NK-92 (cell line): Measurements from ENCODE around the gene CDK19.

Experiments
- DNase-seq: peaks from one replicate; lab custom pipeline; 2025; ENCODE audit not compliant: unreplicated experiment; lab: John Stamatoyannopoulos, UW

The CDK19 gene

DNA sequence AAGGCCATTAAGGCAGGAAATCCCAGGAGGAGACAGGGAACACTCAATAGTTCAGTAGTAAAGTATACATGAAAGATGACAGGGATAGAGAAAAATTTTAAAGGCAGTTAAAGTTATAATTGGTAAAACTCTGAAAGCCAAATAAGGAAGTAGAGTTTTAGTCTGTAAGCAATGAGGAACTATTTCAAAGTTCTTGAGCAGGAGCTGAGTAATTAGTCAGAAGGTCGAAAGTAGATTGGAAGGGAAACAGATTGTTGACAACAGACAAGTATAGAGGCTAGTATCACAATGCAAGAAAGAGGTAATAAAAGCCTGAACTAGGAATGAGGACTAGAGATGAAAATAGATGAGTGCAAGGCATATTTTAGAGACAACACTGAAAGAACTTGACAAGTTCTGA lies 150.3 kb downstream of the CDK19 start:
- no peak for DNase-seq

GRCh38 chr6:110662490-110663211 lies 152.6 kb downstream of the CDK19 start:
- DNase-seq = no peak

DNA sequence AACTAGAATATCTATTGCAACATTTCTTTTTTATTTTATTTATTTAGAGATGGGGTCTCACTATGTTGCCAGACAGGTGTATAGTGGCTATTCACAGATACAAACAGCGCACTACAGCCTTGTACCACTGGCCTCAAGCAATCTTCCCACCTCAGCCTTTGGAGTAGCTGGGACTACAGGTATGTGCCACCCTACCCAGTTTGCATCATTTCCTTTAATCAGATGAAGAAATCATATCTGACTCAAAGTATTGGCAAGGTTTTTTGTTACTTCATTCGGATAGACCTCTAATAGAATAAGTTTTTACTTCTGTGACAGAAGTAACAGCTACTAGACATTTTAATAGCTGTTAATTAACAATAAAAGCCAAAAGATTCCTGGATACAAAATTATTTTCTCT lies 153.9 kb downstream of the CDK19 start:
- DNase-seq = no peak

GRCh38 chr6:110660066-110660655 lies 155.1 kb downstream of the CDK19 start:
- no peak for DNase-seq

- DNase-seq = no peak
These were observed 156.5 kb downstream of the CDK19 start for GRCh38 chr6:110658631-110659211.

DNA sequence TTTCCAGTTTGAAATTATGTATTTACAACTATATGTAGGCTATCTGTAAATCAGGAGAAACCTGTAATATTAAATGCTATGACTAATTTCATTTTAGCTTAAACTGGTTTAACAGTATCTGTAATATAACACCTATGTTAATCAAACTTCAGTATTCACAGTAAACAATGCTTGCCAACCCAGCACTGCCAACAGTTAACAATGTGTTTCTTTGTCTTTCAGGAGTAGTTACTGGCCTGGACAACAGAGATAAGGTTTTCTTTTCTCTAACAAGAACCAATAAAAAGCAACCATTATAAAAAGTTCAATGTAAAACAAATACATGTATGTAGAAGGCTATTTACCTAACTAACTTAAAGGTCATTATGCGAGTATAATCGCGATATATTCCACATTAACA lies 158.8 kb downstream of the CDK19 start:
- no peak for DNase-seq

GRCh38 chr6:110655821-110656220 lies 159.4 kb downstream of the CDK19 start:
- DNase-seq = no peak

GRCh38 chr6:110654096-110654820 lies 161.0 kb downstream of the CDK19 start:
- no peak for DNase-seq

DNA sequence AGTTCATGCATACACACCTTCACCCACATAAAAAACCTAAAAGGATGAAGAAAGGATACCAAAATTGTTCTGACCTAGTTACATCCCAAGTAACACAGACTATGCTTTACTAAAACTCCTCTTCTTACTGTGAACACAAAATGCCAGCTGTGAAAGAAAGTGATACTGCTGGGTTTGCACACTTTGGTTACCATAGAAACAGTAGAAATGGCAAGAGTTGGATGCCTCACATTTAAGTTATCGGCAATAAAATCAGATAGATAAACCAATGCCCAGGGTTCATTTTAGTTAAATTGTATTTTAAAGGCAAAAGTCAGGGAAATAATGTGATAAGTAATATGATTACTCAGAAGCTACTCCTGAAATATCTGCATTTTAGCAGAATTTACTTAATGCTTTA lies 161.9 kb downstream of the CDK19 start:
- no peak for DNase-seq

DNA sequence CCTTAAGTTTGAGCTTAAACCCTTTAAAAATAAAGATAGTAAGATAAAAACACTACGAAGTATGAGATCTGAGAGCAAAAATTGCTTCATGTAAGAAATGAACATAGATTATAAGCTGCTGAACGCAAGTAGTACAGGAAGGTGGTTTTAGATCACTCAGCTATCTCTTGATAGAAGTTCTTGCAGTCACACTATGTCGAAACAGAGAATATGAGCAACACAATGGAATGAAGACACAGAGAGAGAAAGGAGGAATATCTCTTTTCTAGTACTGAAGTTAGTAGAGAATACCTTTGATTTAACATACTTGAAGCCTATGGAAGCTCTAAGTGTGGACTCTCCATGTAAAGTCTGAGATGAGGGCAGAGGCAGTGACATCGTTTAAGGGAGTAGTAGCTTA lies 162.7 kb downstream of the CDK19 start:
- DNase-seq = no peak

DNA sequence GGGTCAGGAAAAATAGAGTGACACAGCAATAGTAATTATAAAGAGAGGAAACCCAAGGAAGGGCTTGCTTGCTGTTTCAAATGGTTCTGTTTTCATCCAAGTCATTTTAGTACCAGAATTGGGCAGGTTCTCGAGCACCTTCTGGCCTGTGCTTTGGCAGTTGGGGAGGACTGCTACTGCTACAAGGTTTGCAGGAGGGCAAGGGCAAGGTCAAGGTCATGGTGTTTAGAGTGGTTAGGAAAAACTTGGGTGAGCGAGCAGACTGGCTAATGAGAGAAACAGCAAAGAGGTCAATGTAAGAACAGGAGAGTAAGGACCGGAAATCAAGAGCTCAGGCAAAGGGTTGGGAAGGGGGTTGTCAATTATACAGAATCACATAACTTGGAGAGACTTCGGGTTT lies 164.5 kb downstream of the CDK19 start:
- DNase-seq = no peak

GRCh38 chr6:110649704-110650103 lies 165.6 kb downstream of the CDK19 start:
- no peak for DNase-seq

DNA sequence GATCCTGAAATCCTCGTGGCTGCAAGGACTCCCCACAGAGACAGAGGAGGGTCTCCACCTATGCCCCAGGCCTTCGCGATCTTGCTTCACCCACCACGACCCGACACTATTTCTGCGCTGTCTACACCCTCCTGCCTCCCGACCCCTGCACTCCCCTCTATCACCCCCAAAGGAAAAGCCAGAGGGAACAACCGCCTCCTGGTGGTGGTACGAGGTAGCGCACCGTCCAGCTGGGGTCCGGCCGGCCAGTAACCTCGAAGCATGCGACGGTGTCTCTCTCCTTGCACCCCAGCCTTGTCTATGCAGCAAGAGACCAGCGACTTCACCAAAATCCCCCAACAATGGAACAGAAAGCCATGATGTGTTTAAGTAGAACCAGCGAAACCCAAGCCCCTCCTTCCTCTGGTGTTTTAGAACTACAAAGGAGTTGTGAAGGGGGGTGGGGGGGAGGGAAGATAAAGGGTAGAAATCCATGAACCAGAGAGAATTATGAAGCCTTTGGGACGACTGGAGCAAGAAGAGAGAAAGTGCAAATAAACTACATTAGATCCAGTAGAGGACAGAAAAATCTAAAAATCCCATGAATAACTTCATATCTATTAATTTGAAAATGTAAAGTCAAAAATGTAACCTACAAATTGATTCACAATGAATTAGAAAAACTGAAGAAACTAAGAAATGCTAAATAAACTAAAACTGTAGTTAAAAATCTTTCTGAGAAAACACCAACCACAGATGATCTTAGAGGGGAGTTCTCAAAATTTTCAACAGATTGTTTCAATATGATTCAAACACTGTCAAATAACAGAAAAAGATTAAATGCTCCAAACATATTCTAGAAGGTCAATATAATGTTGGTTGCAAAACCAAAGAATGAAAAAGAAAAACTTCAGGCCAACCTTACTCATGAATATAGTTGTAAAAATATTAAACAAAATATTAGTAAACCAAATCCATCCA lies 168.0 kb downstream of the CDK19 start:
- no peak for DNase-seq

- no peak for DNase-seq
These were observed 168.9 kb downstream of the CDK19 start for GRCh38 chr6:110646419-110646698.

GRCh38 chr6:110645685-110646418 lies 169.4 kb downstream of the CDK19 start:
- DNase-seq = no peak

GRCh38 chr6:110643175-110643574 lies 172.1 kb downstream of the CDK19 start:
- DNase-seq = no peak

GRCh38 chr6:110642711-110643110 lies 172.6 kb downstream of the CDK19 start:
- DNase-seq = no peak

GRCh38 chr6:110636781-110637180 lies 178.5 kb downstream of the CDK19 start:
- DNase-seq = no peak

GRCh38 chr6:110635096-110635495 lies 180.2 kb downstream of the CDK19 start:
- DNase-seq = no peak

DNA sequence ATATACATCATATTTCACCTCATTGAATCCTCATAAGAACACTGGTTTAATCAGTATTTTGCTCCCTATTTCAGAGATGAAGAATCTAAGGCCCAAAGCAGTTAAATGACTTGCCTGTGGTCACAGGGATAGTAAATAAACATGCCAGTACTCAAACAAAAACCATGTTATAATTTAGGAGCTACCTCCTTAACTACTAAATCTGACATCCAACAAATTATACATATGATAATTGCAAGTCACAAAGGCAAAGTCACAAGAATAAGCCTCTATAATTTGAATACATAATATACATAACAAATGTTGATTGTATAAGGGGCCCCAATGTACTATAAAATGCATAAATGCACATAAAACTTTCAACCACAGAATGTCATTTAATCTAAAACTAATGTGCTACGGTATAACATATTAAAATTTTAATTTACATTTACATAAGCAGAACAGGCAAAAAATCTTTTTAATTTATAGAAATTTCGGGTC lies 181.5 kb downstream of the CDK19 start:
- DNase-seq = no peak
